Esophagus squamous epithelium (tissue), 4 donors: ENCODE measurements around the gene PTPRN2.

Source experiments
- POLR2A ChIP-seq, 4 donors: fragments of 450-650 bp; IDR thresholded peaks; one replicate each; pipeline ENCODE4 v1.6.1; 2017; ENCODE audit warnings: antibody characterized with exemption in 4 of 4, mild to moderate bottlenecking in 4 of 4, moderate library complexity in 3 of 4
- TF ChIP-seq, protein P1 (sequence below), 6 experiments: fragments of 450-650 bp in 4 of 6; fragments of 200-600 bp in 2 of 6; sonication (generic) in 2 of 6; IDR thresholded peaks; one replicate each; pipeline ENCODE4 v1.5.1; 2016 to 2019; ENCODE audit warnings: antibody characterized with exemption in 6 of 6, mild to moderate bottlenecking in 4 of 6, moderate library complexity in 4 of 6

DNA sequence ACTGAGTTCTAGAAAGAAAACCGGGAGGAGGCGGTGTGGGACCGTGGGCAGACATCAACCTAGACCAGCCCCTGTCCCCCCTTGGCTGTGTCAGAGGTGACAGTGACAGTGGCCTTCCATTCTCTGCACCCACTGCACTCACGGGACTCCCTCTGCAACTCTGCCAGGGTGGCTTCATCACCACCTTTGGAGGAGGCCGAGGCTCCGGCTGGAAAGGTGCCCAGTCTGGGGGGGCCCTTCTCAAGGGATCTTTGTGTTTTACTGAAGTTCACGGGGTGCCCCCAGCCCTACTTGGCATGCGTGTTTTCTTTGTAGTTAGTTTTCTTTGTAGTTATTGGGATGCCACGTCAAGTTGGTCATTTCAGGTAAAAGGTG, 833.2 kb downstream of the PTPRN2 start:
- TF ChIP-seq, protein P1, sequence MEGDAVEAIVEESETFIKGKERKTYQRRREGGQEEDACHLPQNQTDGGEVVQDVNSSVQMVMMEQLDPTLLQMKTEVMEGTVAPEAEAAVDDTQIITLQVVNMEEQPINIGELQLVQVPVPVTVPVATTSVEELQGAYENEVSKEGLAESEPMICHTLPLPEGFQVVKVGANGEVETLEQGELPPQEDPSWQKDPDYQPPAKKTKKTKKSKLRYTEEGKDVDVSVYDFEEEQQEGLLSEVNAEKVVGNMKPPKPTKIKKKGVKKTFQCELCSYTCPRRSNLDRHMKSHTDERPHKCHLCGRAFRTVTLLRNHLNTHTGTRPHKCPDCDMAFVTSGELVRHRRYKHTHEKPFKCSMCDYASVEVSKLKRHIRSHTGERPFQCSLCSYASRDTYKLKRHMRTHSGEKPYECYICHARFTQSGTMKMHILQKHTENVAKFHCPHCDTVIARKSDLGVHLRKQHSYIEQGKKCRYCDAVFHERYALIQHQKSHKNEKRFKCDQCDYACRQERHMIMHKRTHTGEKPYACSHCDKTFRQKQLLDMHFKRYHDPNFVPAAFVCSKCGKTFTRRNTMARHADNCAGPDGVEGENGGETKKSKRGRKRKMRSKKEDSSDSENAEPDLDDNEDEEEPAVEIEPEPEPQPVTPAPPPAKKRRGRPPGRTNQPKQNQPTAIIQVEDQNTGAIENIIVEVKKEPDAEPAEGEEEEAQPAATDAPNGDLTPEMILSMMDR (IDR thresholded peaks at IDR 0.05): no peak
- TF ChIP-seq POLR2A (IDR thresholded peaks at IDR 0.05): no peak
